ENCODE data around the gene MOB2. TPM values are rescaled to one million over a fixed set of nuclear protein-coding genes. Genes with fewer than 3 reads are reported as not detected.

Gene MOB2
- total RNA-seq, 1 experiment from 2014 or later = 21.8 TPM

- CTCF ChIA-PET = no interaction called here
- intact Hi-C loops (cut with micrococcal nuclease; ENCODE audit: unreplicated experiment) = no loop called here
- POLR2A ChIA-PET (ENCODE audit: unreplicated experiment) = no interaction called here
- Histone ChIP-seq H3K4me1 (replicated peaks; ENCODE audit: insufficient read depth) (no peaks in the 10 kb centered on the region), H3K9me2 (ENCODE audit: insufficient read depth) (no peaks in the 10 kb centered on the region), H3F3A (ENCODE audit: insufficient read depth, low read depth) (no peaks in the 10 kb centered on the region), H3K27ac (no peak overlapping the region), H3K4me3 (no peak overlapping the region), H2AFZ (no peak overlapping the region), H3K36me3 (ENCODE audit: low read depth) (no peaks in the 10 kb centered on the region), H3K9me3 (ENCODE audit: insufficient read depth, low read depth) (no peaks in the 10 kb centered on the region), H3K79me2 (ENCODE audit: low read depth) (no peaks in the 10 kb centered on the region), H4K20me1 (ENCODE audit: insufficient read depth) (no peaks in the 10 kb centered on the region), H3K4me2 (no peak overlapping the region), H3K27me3 (ENCODE audit: insufficient read depth, low read depth) (no peaks in the 10 kb centered on the region)
- no peak for DNase-seq
- TF ChIP-seq CTCF (conservative IDR thresholded peaks at IDR 0.05) = no peak
- no peak for TF ChIP-seq EZH2 (IDR thresholded peaks at IDR 0.05; ENCODE audit: low read depth)
- no TSS peak for BruUV-seq (replicated peaks)
Observed at GRCh38 chr11:1471736-1472135, 14.8 kb downstream of the MOB2 start.

- Histone ChIP-seq H3K27ac (no peak overlapping the region), H3K9me3 (ENCODE audit: insufficient read depth, low read depth) (no peaks in the 10 kb centered on the region), H3K4me2 (no peak overlapping the region), H3K79me2 (ENCODE audit: low read depth) (no peaks in the 10 kb centered on the region), H3K9me2 (ENCODE audit: insufficient read depth) (no peaks in the 10 kb centered on the region), H3K27me3 (ENCODE audit: insufficient read depth, low read depth) (no peaks in the 10 kb centered on the region), H2AFZ (no peak overlapping the region), H3K36me3 (ENCODE audit: low read depth) (no peaks in the 10 kb centered on the region), H3K4me1 (replicated peaks; ENCODE audit: insufficient read depth) (no peaks in the 10 kb centered on the region), H3F3A (ENCODE audit: insufficient read depth, low read depth) (no peaks in the 10 kb centered on the region), H3K4me3 (no peak overlapping the region), H4K20me1 (ENCODE audit: insufficient read depth) (no peaks in the 10 kb centered on the region)
- DNase-seq = no peak
- POLR2A ChIA-PET (ENCODE audit: unreplicated experiment) = interaction anchor here (0.7 kb wide), 1 partner anchor 69 kb away, joined by 5 read pairs; no protein-coding TSS in a partner anchor
- intact Hi-C loops (cut with micrococcal nuclease; ENCODE audit: unreplicated experiment) = no loop called here
- TF ChIP-seq CTCF (conservative IDR thresholded peaks at IDR 0.05) (no peak), EZH2 (IDR thresholded peaks at IDR 0.05; ENCODE audit: low read depth) (no peak)
- CTCF ChIA-PET = no interaction called here
- BruUV-seq (replicated peaks) = no TSS peak
Observed at GRCh38 chr11:1470681-1471611, 15.6 kb downstream of the MOB2 start.

GRCh38 chr11:1469911-1470680 lies 16.5 kb downstream of the MOB2 start:
- Histone ChIP-seq H3F3A (ENCODE audit: insufficient read depth, low read depth) (no peaks in the 10 kb centered on the region), H3K4me3 (no peak overlapping the region), H4K20me1 (ENCODE audit: insufficient read depth) (no peaks in the 10 kb centered on the region), H3K36me3 (ENCODE audit: low read depth) (no peaks in the 10 kb centered on the region), H3K9me3 (ENCODE audit: insufficient read depth, low read depth) (no peaks in the 10 kb centered on the region), H3K27ac (no peak overlapping the region), H3K4me2 (no peak overlapping the region), H3K79me2 (ENCODE audit: low read depth) (no peaks in the 10 kb centered on the region), H3K9me2 (ENCODE audit: insufficient read depth) (no peaks in the 10 kb centered on the region), H2AFZ (no peak overlapping the region), H3K27me3 (ENCODE audit: insufficient read depth, low read depth) (no peaks in the 10 kb centered on the region), H3K4me1 (replicated peaks; ENCODE audit: insufficient read depth) (no peaks in the 10 kb centered on the region)
- no peak for DNase-seq
- CTCF ChIA-PET = no interaction called here
- POLR2A ChIA-PET (ENCODE audit: unreplicated experiment) = interaction anchor here (0.7 kb wide), 1 partner anchor 70 kb away, joined by 5 read pairs; no protein-coding TSS in a partner anchor
- TF ChIP-seq CTCF (conservative IDR thresholded peaks at IDR 0.05) (no peak), EZH2 (IDR thresholded peaks at IDR 0.05; ENCODE audit: low read depth) (no peak)
- no TSS peak for BruUV-seq (replicated peaks)
- intact Hi-C loops (cut with micrococcal nuclease; ENCODE audit: unreplicated experiment) = no loop called here

All from PC-9 (cell line).